Cardiac fibroblast (primary cell): ENCODE data around the gene EIPR1.

Experiments used
- DNase-seq, 2 donors: peaks; one replicate each; pipeline versions ENCODE4 v3.0.0 to v3.0.0-alpha.2; 2010; ENCODE audit warnings: low read depth in 2 of 2
- H3K4me3 ChIP-seq, 2 donors: replicated peaks in 1 of 2; 1 replicate in 1 of 2; 2 replicates in 1 of 2; pipeline ENCODE4 v1.5.1; 2011; ENCODE audit warnings: low read depth in 2 of 2, low read length in 2 of 2, mild to moderate bottlenecking in 2 of 2, moderate library complexity in 1 of 2
- CTCF ChIP-seq: IDR thresholded peaks from one replicate; pipeline ENCODE4 v1.5.1; 2011; ENCODE audit warnings: low read depth, mild to moderate bottlenecking, low read length, inconsistent platforms

EIPR1 gene

GRCh38 chr2:3260959-3261358 lies 116.7 kb downstream of the EIPR1 start:
- no peak for TF ChIP-seq CTCF
- DNase-seq = no peak
- no peak overlapping the region for H3K4me3 ChIP-seq

- no peak for TF ChIP-seq CTCF
- no peak overlapping the region for H3K4me3 ChIP-seq
- DNase-seq = no peak
Measured at GRCh38 chr2:3257826-3258225, 119.8 kb downstream of the EIPR1 start.

GRCh38 chr2:3257166-3257565 lies 120.5 kb downstream of the EIPR1 start:
- DNase-seq = no peak
- no peak overlapping the region for H3K4me3 ChIP-seq
- TF ChIP-seq CTCF = no peak

GRCh38 chr2:3256605-3257004 lies 121.0 kb downstream of the EIPR1 start:
- TF ChIP-seq CTCF = no peak
- no peak overlapping the region for H3K4me3 ChIP-seq
- no peak for DNase-seq

- no peak overlapping the region for H3K4me3 ChIP-seq
- DNase-seq = no peak
- TF ChIP-seq CTCF = no peak
Measured at GRCh38 chr2:3256157-3256556, 121.5 kb downstream of the EIPR1 start.

- no peak overlapping the region for H3K4me3 ChIP-seq
- DNase-seq = no peak
- no peak for TF ChIP-seq CTCF
Measured at GRCh38 chr2:3254442-3254941, 123.1 kb downstream of the EIPR1 start.

GRCh38 chr2:3253913-3254441 lies 123.6 kb downstream of the EIPR1 start:
- no peak for DNase-seq
- no peak for TF ChIP-seq CTCF

More at GRCh38 chr2:3253913-3254441, 123.6 kb downstream of the EIPR1 start:
- no peak overlapping the region for H3K4me3 ChIP-seq
